Measurements from ENCODE around the gene HSF2.

- TF ChIP-seq CTCF (IDR thresholded peaks at IDR 0.05), result no peak
- TF ChIP-seq POLR2A (IDR thresholded peaks at IDR 0.05), result no peak
Measured at GRCh38 chr6:122369536-122369935, 29.9 kb upstream of the HSF2 start.

Measured in thyroid gland (tissue), 4 donors.